K562 (cell line): ENCODE results near the gene LPAR3. TPM values are rescaled to one million over a fixed set of nuclear protein-coding genes. Genes with fewer than 3 reads are reported as not detected.

Source experiments
- ARNT ChIP-seq, 2 experiments: fragments of 450-650 bp; IDR thresholded peaks; 2 replicates each; pipeline ENCODE4 v1.6.1; 2016; ENCODE audit warnings: mild to moderate bottlenecking in 1 of 2
- CCNT2 ChIP-seq: IDR thresholded peaks from 2 replicates; pipeline ENCODE4 v1.6.1; 2011; ENCODE audit warnings: borderline replicate concordance, low read depth, mild to moderate bottlenecking, moderate library complexity, mixed read lengths, low read length; ENCODE audit not compliant: insufficient read length; ENCODE audit errors: extremely low read depth
- CHCHD3 ChIP-seq: fragments of 250-450 bp; sonication (Bioruptor Pico); IDR thresholded peaks from 2 replicates; pipeline ENCODE4 v2.1.2; 2022; ENCODE audit warnings: mild to moderate bottlenecking
- ESRRB ChIP-seq: fragments of 250-450 bp; sonication (Bioruptor Pico); IDR thresholded peaks from 2 replicates; pipeline ENCODE4 v1.5.0; 2020; ENCODE audit warnings: mild to moderate bottlenecking, moderate library complexity, borderline replicate concordance
- NUFIP1 ChIP-seq: fragments of 450-650 bp; IDR thresholded peaks from 2 replicates; pipeline ENCODE4 v1.6.1; 2018; ENCODE audit not compliant: partially characterized antibody
- PCBP1 ChIP-seq: fragments of 200-400 bp; formaldehyde crosslinking; IDR thresholded peaks from 2 replicates; pipeline ENCODE4 v1.6.1; 2018; ENCODE audit warnings: mild to moderate bottlenecking, low read depth, low read length; ENCODE audit not compliant: poor library complexity, severe bottlenecking
- RFX5 ChIP-seq: IDR thresholded peaks from 2 replicates; pipeline ENCODE4 v1.6.1; 2011; ENCODE audit warnings: low read depth, mild to moderate bottlenecking, improper control_type of control experiment, low read length
- SAP30 ChIP-seq: fragments of 200-600 bp; sonication (generic); IDR thresholded peaks from 2 replicates; pipeline ENCODE4 v1.6.1; 2012; ENCODE audit warnings: borderline replicate concordance, low read depth, mild to moderate bottlenecking, moderate library complexity, low read length, control low read depth, inconsistent platforms; ENCODE audit not compliant: insufficient read depth, poor library complexity, severe bottlenecking
- XRCC4 ChIP-seq: IDR thresholded peaks from one replicate; pipeline ENCODE4 v1.6.1; 2011; ENCODE audit not compliant: insufficient read depth, insufficient read length; ENCODE audit errors: extremely low read depth
- ZC3H8 ChIP-seq: fragments of 450-650 bp; IDR thresholded peaks from 2 replicates; pipeline ENCODE4 v1.6.1; 2017
- ZNF143 ChIP-seq: sonication (generic); formaldehyde crosslinking; IDR thresholded peaks from 2 replicates; pipeline ENCODE4 v1.9.0; 2022; ENCODE audit warnings: mild to moderate bottlenecking, missing genetic modification reagents
- ZNF592 ChIP-seq: fragments of 450-650 bp; IDR thresholded peaks from 2 replicates; pipeline ENCODE4 v1.6.1; 2017; ENCODE audit warnings: antibody characterized with exemption, mild to moderate bottlenecking
- ZNF76 ChIP-seq: fragments of 250-450 bp; sonication (Bioruptor Pico); IDR thresholded peaks from 2 replicates; pipeline ENCODE4 v1.4.0; 2020; ENCODE audit warnings: mild to moderate bottlenecking, moderate library complexity, borderline replicate concordance
- polyA plus RNA-seq, 8 experiments: library from polyadenylated mRNA; depleted of rRNA in 4 of 8; stranded (reverse) in 5 of 8; unstranded in 3 of 8; fragments of >200 nt; fragmentation: Nextera tagmentation in 2 of 8; fragmentation: Illumina TruSeq in 1 of 8; extraction: Ambion mirVana in 2 of 8; extraction: Trizol in 1 of 8; gene quantifications; 2 replicates each; pipeline versions ENCODE4 v1.2.1 to v1.2.3, GENCODE V29; 2011 to 2014; ENCODE audit warnings: inconsistent platforms in 1 of 8, missing spikeins in 1 of 8
- total RNA-seq, 7 experiments: library from RNA; depleted of rRNA in 6 of 7; stranded (reverse); fragments of >200 nt in 6 of 7; fragmentation: Illumina TruSeq in 2 of 7; extraction: Trizol in 2 of 7; gene quantifications; 2 replicates each; pipeline versions ENCODE4 v1.2.1 to v1.2.3, GENCODE V29; 2011 to 2021; ENCODE audit warnings: low replicate concordance in 1 of 7
- TF ChIP-seq, protein P1 (sequence below): fragments of 250-450 bp; sonication (Bioruptor Pico); IDR thresholded peaks from 2 replicates; pipeline ENCODE4 v1.5.0; 2021
- TF ChIP-seq, protein P2 (sequence below): fragments of 250-450 bp; sonication (Bioruptor Pico); IDR thresholded peaks from 2 replicates; pipeline ENCODE4 v1.8.0; 2021; ENCODE audit warnings: borderline replicate concordance, mild to moderate bottlenecking, moderate library complexity; ENCODE audit not compliant: poor library complexity, severe bottlenecking

LPAR3 gene
- total and polyA plus RNA-seq, 9 of the 15 experiments (the other 6 are each of a cell fraction or from before 2014, with no cell fraction given): 0.11 TPM; not detected in 8

DNA sequence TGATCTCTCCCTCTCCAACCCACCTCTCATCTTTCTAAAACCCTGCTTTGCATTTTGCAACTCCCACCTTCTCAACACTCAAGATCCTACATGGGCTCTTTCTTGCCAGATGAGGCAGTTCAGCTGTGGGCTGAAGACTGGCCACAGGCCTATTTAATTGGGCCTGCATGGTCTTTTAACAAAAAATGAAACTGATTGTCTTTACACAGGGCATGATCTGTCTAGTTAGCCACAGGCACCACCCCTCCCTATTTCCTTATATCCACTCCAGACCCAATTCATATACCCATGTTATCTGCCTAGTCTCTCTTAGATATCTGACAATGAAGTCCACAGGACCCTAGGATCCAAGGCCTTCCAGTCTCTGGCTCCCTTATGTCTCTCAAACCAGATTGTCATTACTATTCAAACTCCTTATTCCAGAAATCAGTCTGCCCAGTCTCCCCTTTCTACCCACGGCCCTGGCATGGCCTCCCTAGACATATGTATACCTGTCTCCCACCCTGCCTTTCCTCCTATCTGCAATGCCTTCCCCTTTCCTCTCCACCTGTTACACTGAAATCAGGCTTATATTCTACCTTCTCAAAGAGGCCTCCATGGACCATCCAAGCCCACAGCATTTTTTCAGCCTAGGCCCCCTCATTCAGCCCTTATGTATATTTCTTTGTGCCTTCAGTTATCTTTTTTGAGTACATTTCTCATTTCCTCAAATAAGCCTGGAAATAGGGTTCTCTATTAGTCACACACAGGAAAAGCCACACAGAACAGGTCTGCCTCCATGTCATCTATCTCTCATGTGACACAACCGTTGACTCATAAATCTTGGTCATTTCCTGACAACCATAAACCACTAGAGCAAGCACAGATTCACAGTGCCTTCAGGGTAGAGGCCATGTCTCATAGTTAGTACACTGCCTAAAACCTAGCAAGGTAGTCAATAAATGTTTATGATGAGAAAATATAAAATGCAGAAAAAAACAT is 39.0 kb downstream of the LPAR3 start (continued):
- TF ChIP-seq ZNF592 (no peak), NUFIP1 (no peak), XRCC4 (no peak), RFX5 (no peak), CCNT2 (no peak), ZNF143 (no peak), SAP30 (no peak), ESRRB (CRISPR knock-in tag) (no peak), ARNT (IDR thresholded peaks at IDR 0.05) (no peak), CHCHD3 (CRISPR knock-in tag) (no peak), ZC3H8 (no peak), PCBP1 (no peak), ZNF76 (CRISPR knock-in tag) (no peak)
- TF ChIP-seq, protein P1, sequence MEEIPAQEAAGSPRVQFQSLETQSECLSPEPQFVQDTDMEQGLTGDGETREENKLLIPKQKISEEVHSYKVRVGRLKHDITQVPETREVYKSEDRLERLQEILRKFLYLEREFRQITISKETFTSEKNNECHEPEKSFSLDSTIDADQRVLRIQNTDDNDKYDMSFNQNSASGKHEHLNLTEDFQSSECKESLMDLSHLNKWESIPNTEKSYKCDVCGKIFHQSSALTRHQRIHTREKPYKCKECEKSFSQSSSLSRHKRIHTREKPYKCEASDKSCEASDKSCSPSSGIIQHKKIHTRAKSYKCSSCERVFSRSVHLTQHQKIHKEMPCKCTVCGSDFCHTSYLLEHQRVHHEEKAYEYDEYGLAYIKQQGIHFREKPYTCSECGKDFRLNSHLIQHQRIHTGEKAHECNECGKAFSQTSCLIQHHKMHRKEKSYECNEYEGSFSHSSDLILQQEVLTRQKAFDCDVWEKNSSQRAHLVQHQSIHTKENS: no peak
- TF ChIP-seq, protein P2, sequence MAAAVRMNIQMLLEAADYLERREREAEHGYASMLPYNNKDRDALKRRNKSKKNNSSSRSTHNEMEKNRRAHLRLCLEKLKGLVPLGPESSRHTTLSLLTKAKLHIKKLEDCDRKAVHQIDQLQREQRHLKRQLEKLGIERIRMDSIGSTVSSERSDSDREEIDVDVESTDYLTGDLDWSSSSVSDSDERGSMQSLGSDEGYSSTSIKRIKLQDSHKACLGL: no peak
